Hepatocyte (in vitro differentiated cells): ENCODE data around the gene ZFX. TPM values are rescaled to one million over a fixed set of nuclear protein-coding genes. Genes with fewer than 3 reads are reported as not detected.

Experiments
- DNase-seq: peaks from one replicate; pipeline ENCODE4 v3.0.0-alpha.2; 2016; ENCODE audit warnings: low spot score
- H2AFZ ChIP-seq: fragments of 200-600 bp; sonication (generic); 2 replicates; pipeline ENCODE4 v1.6.0; 2016; ENCODE audit warnings: antibody characterized with exemption, mild to moderate bottlenecking
- H3K27ac ChIP-seq: fragments of 200-600 bp; sonication (generic); 2 replicates; pipeline ENCODE4 v1.5.1; 2016; ENCODE audit warnings: mild to moderate bottlenecking
- H3K27me3 ChIP-seq: fragments of 200-600 bp; sonication (generic); 2 replicates; pipeline ENCODE4 v1.6.1; 2016
- H3K36me3 ChIP-seq: fragments of 200-600 bp; sonication (generic); replicated peaks from 2 replicates; pipeline ENCODE4 v1.5.1; 2016; ENCODE audit warnings: low read depth; ENCODE audit not compliant: insufficient read depth
- H3K4me1 ChIP-seq: fragments of 200-600 bp; sonication (generic); 2 replicates; pipeline ENCODE4 v1.5.1; 2016; ENCODE audit warnings: mild to moderate bottlenecking, moderate library complexity; ENCODE audit not compliant: insufficient read depth
- H3K4me2 ChIP-seq: fragments of 200-600 bp; sonication (generic); 2 replicates; pipeline ENCODE4 v1.6.0; 2016
- H3K4me3 ChIP-seq: fragments of 200-600 bp; sonication (generic); 2 replicates; pipeline ENCODE4 v1.5.1; 2016; ENCODE audit warnings: mild to moderate bottlenecking
- H3K79me2 ChIP-seq: fragments of 200-600 bp; sonication (generic); 2 replicates; pipeline ENCODE4 v1.6.0; 2017; ENCODE audit warnings: mild to moderate bottlenecking
- H3K9me2 ChIP-seq: fragments of 200-600 bp; sonication (generic); replicated peaks from 2 replicates; pipeline ENCODE4 v1.6.0; 2017; ENCODE audit warnings: mild to moderate bottlenecking; ENCODE audit not compliant: insufficient read depth
- H3K9me3 ChIP-seq: fragments of 200-600 bp; sonication (generic); 2 replicates; pipeline ENCODE4 v1.5.1; 2016; ENCODE audit warnings: low read depth, mild to moderate bottlenecking
- H4K20me1 ChIP-seq: fragments of 200-600 bp; sonication (generic); 2 replicates; pipeline ENCODE4 v1.6.0; 2016; ENCODE audit warnings: mild to moderate bottlenecking; ENCODE audit not compliant: insufficient read depth, poor library complexity, severe bottlenecking
- CTCF ChIP-seq: fragments of 200-600 bp; sonication (generic); IDR thresholded peaks from 2 replicates; pipeline ENCODE4 v1.5.1; 2016; ENCODE audit warnings: antibody characterized with exemption, mild to moderate bottlenecking; ENCODE audit not compliant: poor library complexity
- EZH2 ChIP-seq: fragments of 200-600 bp; sonication (generic); IDR thresholded peaks from 2 replicates; pipeline ENCODE4 v1.6.1; 2016; ENCODE audit warnings: antibody characterized with exemption, mild to moderate bottlenecking, borderline replicate concordance
- EZH2phosphoT487 ChIP-seq: fragments of 200-600 bp; sonication (generic); IDR thresholded peaks from one replicate; pipeline ENCODE4 v1.6.1; 2018; ENCODE audit warnings: antibody characterized with exemption, mild to moderate bottlenecking, low read depth, moderate library complexity; ENCODE audit not compliant: unreplicated experiment, severe bottlenecking
- WGBS: methylation state at CpG from one replicate; pipeline ENCODE4 v1.1.6; 2016; ENCODE audit warnings: low lambda C conversion rate; ENCODE audit errors: missing lambda C conversion rate; 5-methylcytosine and 5-hydroxymethylcytosine counted together
- polyA plus RNA-seq: library from polyadenylated mRNA; unstranded; fragments of >200 nt; fragmentation: Nextera tagmentation; extraction: Ambion mirVana; gene quantifications from 2 replicates; pipeline ENCODE4 v1.2.1, GENCODE V29; 2016
- total RNA-seq: library from RNA; depleted of rRNA; stranded (reverse); fragments of >200 nt; gene quantifications from 2 replicates; pipeline ENCODE4 v1.2.3, GENCODE V29; 2014

ZFX gene
- total RNA-seq = 71.7 and 74.0 TPM in 2 replicates
- polyA plus RNA-seq = 28.4 and 31.5 TPM in 2 replicates

- H3K4me3 ChIP-seq = peak within 1 kb of the TSS; percentile 78
- H3K27me3 ChIP-seq = no peaks in the 10 kb centered on the region
- H3K36me3 ChIP-seq = no peaks in the 10 kb centered on the region
- peak; percentile 77 for DNase-seq
- H4K20me1 ChIP-seq = peaks cover 41% of the 10 kb centered on the region
- H3K27ac ChIP-seq = peak within 1 kb of the TSS; percentile 100
- peak within 1 kb of the TSS; percentile 85 for H3K4me2 ChIP-seq
- H3K4me1 ChIP-seq = peaks cover 67% of the 10 kb centered on the region
- H3K79me2 ChIP-seq = peaks cover 41% of the 10 kb centered on the region
- no peaks in the 10 kb centered on the region for H3K9me2 ChIP-seq
- no peaks in the 10 kb centered on the region for H3K9me3 ChIP-seq
- TF ChIP-seq EZH2phosphoT487 (no peak), CTCF (no peak), EZH2 (no peak)
- WGBS = under 1% methylated on average over 41 of the region's 104 CpGs
- H2AFZ ChIP-seq = peak within 1 kb of the TSS; percentile 70
These were observed at the start of gene ZFX for GRCh38 chrX:24149351-24150050. TSS of gene ZFX (plus strand) at chrX:24149729. CDS start at chrX:24172743, 23,014 bp downstream.

DNA sequence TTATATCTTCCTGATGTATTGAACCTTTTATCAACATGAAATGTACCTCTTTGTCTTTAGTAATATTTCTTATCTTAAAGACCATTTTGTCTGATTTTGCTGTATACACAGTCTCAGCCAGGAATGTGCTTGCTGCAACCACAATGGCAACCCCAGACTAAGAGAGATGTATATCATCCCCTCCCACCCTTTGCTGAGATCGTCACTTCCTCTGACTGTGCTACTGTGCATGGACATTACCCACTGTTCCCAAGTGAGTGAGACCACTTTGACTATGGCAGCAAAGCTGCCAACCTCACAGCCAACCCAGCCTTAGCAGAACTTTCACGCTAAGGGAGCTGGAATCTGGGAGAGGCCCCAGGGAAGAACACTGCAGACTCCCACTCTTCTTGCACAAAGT is 48.8 kb upstream of the ZFX start:
- Histone ChIP-seq H3K4me3 (no peak overlapping the region), H2AFZ (no peak overlapping the region), H3K27ac (peak overlapping the region; percentile 44), H3K9me3 (no peaks in the 10 kb centered on the region), H3K4me1 (peaks cover 5% of the 10 kb centered on the region), H3K9me2 (no peaks in the 10 kb centered on the region), H4K20me1 (no peaks in the 10 kb centered on the region), H3K36me3 (no peaks in the 10 kb centered on the region), H3K79me2 (no peaks in the 10 kb centered on the region), H3K4me2 (no peak overlapping the region), H3K27me3 (no peaks in the 10 kb centered on the region)
- WGBS = 45% methylated on average over 2 of the region's 2 CpGs
- no peak for DNase-seq
- TF ChIP-seq EZH2 = no peak
- TF ChIP-seq EZH2phosphoT487 = no peak
- no peak for TF ChIP-seq CTCF

- DNase-seq = no peak
- WGBS = 70% methylated on average over 2 of the region's 2 CpGs
- Histone ChIP-seq H3K79me2 (no peaks in the 10 kb centered on the region), H3K4me3 (no peak overlapping the region), H3K9me3 (no peaks in the 10 kb centered on the region), H3K27ac (no peak overlapping the region), H4K20me1 (no peaks in the 10 kb centered on the region), H2AFZ (no peak overlapping the region), H3K4me1 (no peaks in the 10 kb centered on the region), H3K36me3 (no peaks in the 10 kb centered on the region), H3K27me3 (no peaks in the 10 kb centered on the region), H3K9me2 (no peaks in the 10 kb centered on the region), H3K4me2 (no peak overlapping the region)
- TF ChIP-seq EZH2 (no peak), CTCF (no peak), EZH2phosphoT487 (no peak)
These were observed 39.5 kb upstream of the ZFX start for GRCh38 chrX:24110069-24110468.
